Endothelial cell of umbilical vein (primary cell): ENCODE data around the gene INPP4B. TPM values are rescaled to one million over a fixed set of nuclear protein-coding genes. Genes with fewer than 3 reads are reported as not detected.

Source experiments
- BruUV-seq: library from RNA; stranded (reverse); fragments of 400-500 nt; replicated peaks from 2 replicates; lab custom pipeline; 2021; lab: Mats Ljungman, UMichigan
- CTCF ChIA-PET: fragments of 300-600, 350-600 bp; sonication (Branson Sonifier 250); formaldehyde crosslinking; loops from one replicate; lab custom pipeline; 2021; ENCODE audit warnings: antibody characterized with exemption, inconsistent platforms; lab: Charles Lee
- POLR2A ChIA-PET: fragments of 300-600, 350-600 bp; sonication (Branson Sonifier 250); formaldehyde crosslinking; loops from one replicate; lab custom pipeline; 2021; ENCODE audit warnings: antibody characterized with exemption, inconsistent platforms; lab: Charles Lee
- DNase-seq: peaks from one replicate; pipeline ENCODE4 v3.0.0-alpha.2; 2011; ENCODE audit warnings: low read depth, low spot score
- FAIRE-seq: peaks from 2 replicates; lab custom pipeline; 2011; peaks lifted over from hg19 to GRCh38; lab: Jason Lieb, UNC
- H2AFZ ChIP-seq: 2 replicates; pipeline ENCODE4 v1.6.0; 2012; ENCODE audit warnings: low read depth, low read length, control low read depth, inconsistent platforms
- H3K27ac ChIP-seq: 2 replicates; pipeline ENCODE4 v1.5.1; 2011; ENCODE audit warnings: low read depth, mild to moderate bottlenecking, control low read depth, low read length, moderate library complexity; ENCODE audit not compliant: insufficient read depth
- H3K27me3 ChIP-seq, 2 experiments: 2 replicates each; pipeline versions ENCODE4 v1.6.0 to v1.6.1; 2011; ENCODE audit warnings: low read length in 2 of 2, mixed read lengths in 1 of 2; ENCODE audit not compliant: control insufficient read depth in 2 of 2, insufficient read depth in 2 of 2
- H3K36me3 ChIP-seq, 2 experiments: 2 replicates in 1 of 2; 3 replicates in 1 of 2; pipeline ENCODE4 v1.5.1; 2011; ENCODE audit warnings: low read length in 2 of 2, mild to moderate bottlenecking in 1 of 2, moderate library complexity in 1 of 2; ENCODE audit not compliant: control insufficient read depth in 2 of 2, insufficient read depth in 2 of 2; ENCODE audit errors: extremely low read depth in 1 of 2
- H3K4me1 ChIP-seq: 3 replicates; pipeline ENCODE4 v1.5.1; 2011; ENCODE audit warnings: mild to moderate bottlenecking, low read length; ENCODE audit not compliant: control insufficient read depth, insufficient read depth; ENCODE audit errors: extremely low read depth
- H3K4me2 ChIP-seq: 2 replicates; pipeline ENCODE4 v1.6.1; 2011; ENCODE audit warnings: low read length, control low read depth, mixed read lengths; ENCODE audit not compliant: insufficient read depth
- H3K4me3 ChIP-seq, 3 experiments: fragments of 200-600 bp in 1 of 3; sonication (generic), shearing (Covaris generic) in 1 of 3; replicated peaks in 1 of 3; 2 replicates each; pipeline ENCODE4 v1.5.1; 2011 to 2016; ENCODE audit warnings: control low read depth in 3 of 3, low read length in 3 of 3, mild to moderate bottlenecking in 2 of 3, inconsistent platforms in 1 of 3, low read depth in 1 of 3, moderate library complexity in 1 of 3; ENCODE audit not compliant: insufficient read depth in 1 of 3
- H3K79me2 ChIP-seq: 2 replicates; pipeline ENCODE4 v1.6.0; 2012; ENCODE audit warnings: low read length, inconsistent platforms; ENCODE audit not compliant: control insufficient read depth, insufficient read depth
- H3K9ac ChIP-seq: replicated peaks from 2 replicates; pipeline ENCODE3; 2011; ENCODE audit warnings: low read length, control low read depth; ENCODE audit not compliant: insufficient read depth; ENCODE audit errors: extremely low read depth
- H3K9me1 ChIP-seq: replicated peaks from 3 replicates; pipeline ENCODE4 v1.6.0; 2011; ENCODE audit warnings: mild to moderate bottlenecking, low read length; ENCODE audit not compliant: control insufficient read depth, insufficient read depth; ENCODE audit errors: extremely low read depth
- H3K9me3 ChIP-seq: replicated peaks from 2 replicates; pipeline ENCODE4 v1.5.1; 2012; ENCODE audit warnings: low read length, inconsistent platforms; ENCODE audit not compliant: control insufficient read depth, insufficient read depth
- H4K20me1 ChIP-seq: replicated peaks from 2 replicates; pipeline ENCODE3; 2011; ENCODE audit warnings: mild to moderate bottlenecking, low read length; ENCODE audit not compliant: control insufficient read depth, insufficient read depth; ENCODE audit errors: extremely low read depth
- CTCF ChIP-seq, 2 donors: IDR thresholded peaks; 1 replicate in 1 of 2; 2 replicates in 1 of 2; pipeline ENCODE4 v1.5.1; 2011; ENCODE audit warnings: low read length in 2 of 2, mild to moderate bottlenecking in 2 of 2, moderate library complexity in 2 of 2, control low read depth in 1 of 2, inconsistent platforms in 1 of 2, low read depth in 1 of 2; ENCODE audit not compliant: insufficient read depth in 1 of 2; ENCODE audit errors: extremely low read depth in 1 of 2
- EZH2 ChIP-seq: IDR thresholded peaks from 2 replicates; pipeline ENCODE4 v1.6.1; 2012; ENCODE audit warnings: borderline replicate concordance, low read depth, mild to moderate bottlenecking, moderate library complexity, low read length, inconsistent platforms; ENCODE audit not compliant: severe bottlenecking
- FOS ChIP-seq: IDR thresholded peaks from 2 replicates; pipeline ENCODE4 v1.6.1; 2011; ENCODE audit warnings: mild to moderate bottlenecking, low read length, moderate library complexity, borderline replicate concordance; ENCODE audit not compliant: insufficient read depth
- GATA2 ChIP-seq: IDR thresholded peaks from 2 replicates; pipeline ENCODE4 v1.7.0; 2011; ENCODE audit warnings: low read depth, mild to moderate bottlenecking, moderate library complexity, mixed read lengths, low read length; ENCODE audit not compliant: insufficient read length, insufficient read depth
- JUN ChIP-seq: IDR thresholded peaks from 2 replicates; pipeline ENCODE4 v1.6.1; 2011; ENCODE audit warnings: borderline replicate concordance, low read depth; ENCODE audit not compliant: insufficient read length, insufficient read depth
- MAX ChIP-seq: IDR thresholded peaks from 2 replicates; pipeline ENCODE4 v1.6.1; 2011; ENCODE audit not compliant: insufficient read depth, insufficient read length
- MYC ChIP-seq: IDR thresholded peaks from one replicate; pipeline ENCODE4 v1.6.1; 2011; ENCODE audit warnings: mild to moderate bottlenecking, low read depth, low read length
- POLR2A ChIP-seq: IDR thresholded peaks from 2 replicates; pipeline ENCODE4 v1.6.1; 2012; ENCODE audit warnings: low read depth, mild to moderate bottlenecking, control low read depth, low read length
- POLR2AphosphoS5 ChIP-seq: IDR thresholded peaks from 2 replicates; pipeline ENCODE4 v1.6.1; 2012; ENCODE audit warnings: low read depth, mild to moderate bottlenecking, control low read depth, low read length, moderate library complexity; ENCODE audit not compliant: insufficient read depth
- dilution Hi-C: fragments of 300-500 bp; cut with MboI; formaldehyde crosslinking; loops from one replicate; pipeline ENCODE4 v1.15.0; 2019; ENCODE audit warnings: low sequenced_read_pairs; ENCODE audit not compliant: extremely low pct_ligation_motif_present
- intact Hi-C: fragments of 100-400 bp; cut with micrococcal nuclease; formaldehyde crosslinking; loops from one replicate; pipeline ENCODE4 v1.10.0; 2022
- polyA plus RNA-seq, 4 experiments: library from polyadenylated mRNA; depleted of rRNA in 3 of 4; stranded (reverse) in 3 of 4; unstranded in 1 of 4; fragments of >200 nt; gene quantifications; 2 replicates each; pipeline versions ENCODE4 v1.2.1 to v1.2.3, GENCODE V29; 2011 to 2012; ENCODE audit warnings: missing spikeins in 1 of 4
- total RNA-seq: library from RNA; stranded (reverse); gene quantifications from 2 replicates; pipeline ENCODE4 v1.2.3, GENCODE V29; 2021

INPP4B gene
- total and polyA plus RNA-seq, 2 donors (not counting 3 experiments of a cell fraction or from before 2014, with no cell fraction given) = 0.41 to 3.1 TPM

GRCh38 chr4:142743121-142743825 is 102.8 kb downstream of the INPP4B start:
- peaks cover 3% of the 10 kb centered on the region for H3K4me1 ChIP-seq
- no peaks in the 10 kb centered on the region for H3K27me3 ChIP-seq
- intact Hi-C loops = no loop called here
- no TSS peak for BruUV-seq
- no peak overlapping the region for H3K4me3 ChIP-seq
- no peak overlapping the region for H2AFZ ChIP-seq
- CTCF ChIA-PET = interaction anchor here (0.8 to 1.4 kb wide), 5 partner anchors 9 to 391 kb away, joined by 3 to 6 read pairs (median 4); no protein-coding TSS in a partner anchor
- H4K20me1 ChIP-seq = no peaks in the 10 kb centered on the region
- H3K9me1 ChIP-seq = no peaks in the 10 kb centered on the region
- no peak overlapping the region for H3K4me2 ChIP-seq
- DNase-seq (peak; percentile 84), FAIRE-seq (peak; percentile 56)
- H3K27ac ChIP-seq = no peak overlapping the region
- no peaks in the 10 kb centered on the region for H3K79me2 ChIP-seq
- POLR2A ChIA-PET = no interaction called here
- H3K9me3 ChIP-seq = no peaks in the 10 kb centered on the region
- H3K9ac ChIP-seq = no peak overlapping the region
- no peaks in the 10 kb centered on the region for H3K36me3 ChIP-seq
- no peak for TF ChIP-seq MAX
- TF ChIP-seq GATA2 = peak; percentile 12
- no peak for TF ChIP-seq FOS
- dilution Hi-C loops = no loop called here

GRCh38 chr4:142741995-142742394 is 104.1 kb downstream of the INPP4B start:
- FAIRE-seq = no peak

More at GRCh38 chr4:142741995-142742394, 104.1 kb downstream of the INPP4B start:
- H3K4me3 ChIP-seq = no peak overlapping the region
- ChIA-PET POLR2A (no interaction called here), CTCF (no interaction called here)
- intact Hi-C loops = no loop called here
- H3K36me3 ChIP-seq = no peaks in the 10 kb centered on the region
- no peak overlapping the region for H3K9ac ChIP-seq
- no peak overlapping the region for H2AFZ ChIP-seq
- peaks cover 3% of the 10 kb centered on the region for H3K4me1 ChIP-seq
- dilution Hi-C loops = no loop called here
- no peak overlapping the region for H3K4me2 ChIP-seq
- DNase-seq = no peak
- no peaks in the 10 kb centered on the region for H3K9me1 ChIP-seq
- BruUV-seq = no TSS peak
- H3K9me3 ChIP-seq = no peaks in the 10 kb centered on the region
- H3K27me3 ChIP-seq = no peaks in the 10 kb centered on the region
- no peak overlapping the region for H3K27ac ChIP-seq
- no peak for TF ChIP-seq MYC
- no peak for TF ChIP-seq FOS
- TF ChIP-seq MAX = no peak
- TF ChIP-seq GATA2 = no peak
- TF ChIP-seq CTCF (IDR thresholded peaks at IDR 0.05; ENCODE audit: extremely low read depth in 1 of 2, insufficient read depth in 1 of 2, low read depth in 1 of 2, low read length in 2 of 2) = no peak
- no peak for TF ChIP-seq POLR2AphosphoS5
- no peak for TF ChIP-seq JUN
- TF ChIP-seq POLR2A = no peak
- no peak for TF ChIP-seq EZH2
- H4K20me1 ChIP-seq = no peaks in the 10 kb centered on the region
- H3K79me2 ChIP-seq = no peaks in the 10 kb centered on the region
